Peyer's patch (tissue), 4 donors: ENCODE data around the gene TIMP2.

ENCODE experiments used
- POLR2A ChIP-seq, 2 donors: fragments of 450-650 bp; IDR thresholded peaks; one replicate each; pipeline ENCODE4 v1.5.1; 2017; ENCODE audit warnings: antibody characterized with exemption in 2 of 2, mild to moderate bottlenecking in 2 of 2, moderate library complexity in 2 of 2
- TF ChIP-seq, protein P1 (sequence below), 6 experiments: fragments of 450-650 bp in 4 of 6; fragments of 200-600 bp in 2 of 6; sonication (generic) in 1 of 6; IDR thresholded peaks; one replicate each; pipeline ENCODE4 v1.5.1; 2017 to 2019; ENCODE audit warnings: antibody characterized with exemption in 6 of 6, mild to moderate bottlenecking in 3 of 6, moderate library complexity in 1 of 6

DNA sequence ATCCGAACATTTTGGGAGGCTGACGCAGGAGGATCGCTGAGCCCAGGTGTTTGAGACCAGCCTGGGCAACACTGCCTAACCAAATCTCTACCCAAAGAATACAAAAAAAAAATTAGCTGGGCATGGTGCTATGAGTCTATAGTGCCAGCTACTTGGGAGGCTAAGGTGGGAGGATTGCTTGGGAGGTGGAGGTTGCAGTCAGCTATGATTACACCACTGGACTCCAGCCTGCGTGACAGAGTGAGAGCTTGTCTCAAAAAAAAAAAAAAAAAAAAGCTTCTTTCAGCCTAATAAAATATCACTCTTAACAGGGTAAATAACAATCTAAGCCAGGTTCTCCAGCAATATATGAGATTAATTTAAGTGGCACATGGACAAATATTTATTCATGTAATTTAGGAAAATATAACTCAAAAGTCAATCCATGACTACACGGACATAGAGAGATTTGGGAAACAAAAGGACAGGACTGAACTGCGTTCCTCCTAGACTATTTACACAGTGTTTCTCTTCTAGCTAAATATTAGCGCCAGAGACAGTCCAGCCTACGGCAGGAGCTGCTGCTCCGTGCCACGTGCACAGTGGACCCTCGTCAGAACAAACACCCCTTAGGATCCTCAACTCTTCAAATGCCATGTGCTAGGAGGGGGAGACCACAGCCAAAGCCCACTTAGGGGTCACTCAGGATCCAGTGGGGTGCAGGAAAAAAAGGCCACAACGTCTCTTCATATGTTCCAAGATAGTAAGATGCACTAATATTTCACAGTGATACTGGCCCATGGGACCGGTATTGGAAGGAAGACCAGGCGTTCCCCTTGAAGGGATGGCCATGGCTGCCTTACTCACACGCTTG is 93.3 kb downstream of the TIMP2 start:
- TF ChIP-seq, protein P1, sequence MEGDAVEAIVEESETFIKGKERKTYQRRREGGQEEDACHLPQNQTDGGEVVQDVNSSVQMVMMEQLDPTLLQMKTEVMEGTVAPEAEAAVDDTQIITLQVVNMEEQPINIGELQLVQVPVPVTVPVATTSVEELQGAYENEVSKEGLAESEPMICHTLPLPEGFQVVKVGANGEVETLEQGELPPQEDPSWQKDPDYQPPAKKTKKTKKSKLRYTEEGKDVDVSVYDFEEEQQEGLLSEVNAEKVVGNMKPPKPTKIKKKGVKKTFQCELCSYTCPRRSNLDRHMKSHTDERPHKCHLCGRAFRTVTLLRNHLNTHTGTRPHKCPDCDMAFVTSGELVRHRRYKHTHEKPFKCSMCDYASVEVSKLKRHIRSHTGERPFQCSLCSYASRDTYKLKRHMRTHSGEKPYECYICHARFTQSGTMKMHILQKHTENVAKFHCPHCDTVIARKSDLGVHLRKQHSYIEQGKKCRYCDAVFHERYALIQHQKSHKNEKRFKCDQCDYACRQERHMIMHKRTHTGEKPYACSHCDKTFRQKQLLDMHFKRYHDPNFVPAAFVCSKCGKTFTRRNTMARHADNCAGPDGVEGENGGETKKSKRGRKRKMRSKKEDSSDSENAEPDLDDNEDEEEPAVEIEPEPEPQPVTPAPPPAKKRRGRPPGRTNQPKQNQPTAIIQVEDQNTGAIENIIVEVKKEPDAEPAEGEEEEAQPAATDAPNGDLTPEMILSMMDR (IDR thresholded peaks at IDR 0.05) = no peak
- no peak for TF ChIP-seq POLR2A (IDR thresholded peaks at IDR 0.05)
